Kidney capillary endothelial cell (primary cell): ENCODE data around the gene METTL18.
A peak's percentile ranks its signal among the peaks of the same experiment; 100 is the strongest.
"Not testable (repeated sequence)": the region's sequence is repeated elsewhere in the genome, so short reads cannot be mapped to it uniquely, and the experiment has no call there.

Experiments used
- DNase-seq: peaks from one replicate; pipeline ENCODE4 v3.0.0-alpha.2; 2018; ENCODE audit warnings: low spot score

Gene METTL18

GRCh38 chr1:169794530-169795416 is at the start of gene METTL18:
Gene METTL18 (minus strand): TSS chr1:169794907. CDS start chr1:169793695, 1,212 bp downstream.
- peak; percentile 91 for DNase-seq

- no peak for DNase-seq
These were observed 44.2 kb upstream of the METTL18 start for GRCh38 chr1:169838942-169839341.

- no peak for DNase-seq
These were observed 41.5 kb upstream of the METTL18 start for GRCh38 chr1:169836198-169836597.

- no peak for DNase-seq
These were observed 40.9 kb upstream of the METTL18 start for GRCh38 chr1:169835647-169836046.

GRCh38 chr1:169834869-169835268 is 40.2 kb upstream of the METTL18 start:
- DNase-seq = no peak

GRCh38 chr1:169833179-169833901 is 38.6 kb upstream of the METTL18 start:
- no peak for DNase-seq

GRCh38 chr1:169829671-169830070 is 35.0 kb upstream of the METTL18 start:
- no peak for DNase-seq

GRCh38 chr1:169824153-169824552 is 29.4 kb upstream of the METTL18 start:
- DNase-seq = no peak

- no peak for DNase-seq
These were observed 26.8 kb upstream of the METTL18 start for GRCh38 chr1:169821500-169821899.

- no peak for DNase-seq
These were observed 21.9 kb upstream of the METTL18 start for GRCh38 chr1:169816617-169817016.

- no peak for DNase-seq
These were observed 19.6 kb upstream of the METTL18 start for GRCh38 chr1:169814265-169814664.

- no peak for DNase-seq
These were observed 17.4 kb upstream of the METTL18 start for GRCh38 chr1:169812131-169812530.

GRCh38 chr1:169811418-169812035 is 16.8 kb upstream of the METTL18 start:
- not testable (repeated sequence) for DNase-seq

- peak; percentile 26 for DNase-seq
These were observed 14.8 kb upstream of the METTL18 start for GRCh38 chr1:169809370-169810095.

GRCh38 chr1:169804941-169805340 is 10.2 kb upstream of the METTL18 start:
- no peak for DNase-seq

- no peak for DNase-seq
These were observed 8.2 kb upstream of the METTL18 start for GRCh38 chr1:169802888-169803287.

- no peak for DNase-seq
These were observed 2.6 kb upstream of the METTL18 start for GRCh38 chr1:169797281-169797680.

- DNase-seq = no peak
These were observed 1.6 kb upstream of the METTL18 start for GRCh38 chr1:169796274-169796810.

- no peak for DNase-seq
These were observed 980 bp upstream of the METTL18 start for GRCh38 chr1:169795687-169796086.

GRCh38 chr1:169793730-169794129 is 977 bp downstream of the METTL18 start:
- DNase-seq = no peak

- no peak for DNase-seq
These were observed 6.3 kb downstream of the METTL18 start for GRCh38 chr1:169788402-169788801.

GRCh38 chr1:169786974-169787373 is 7.7 kb downstream of the METTL18 start:
- no peak for DNase-seq
